Osteocyte (in vitro differentiated cells): Measurements from ENCODE around the gene CTPS2. TPM values are rescaled to one million over a fixed set of nuclear protein-coding genes. Genes with fewer than 3 reads are reported as not detected.

Experiments used
- DNase-seq: peaks from one replicate; pipeline ENCODE4 v3.0.0; 2021; ENCODE audit warnings: mixed read lengths; ENCODE audit not compliant: unreplicated experiment; ENCODE audit errors: extremely low spot score
- H3K27ac Mint-ChIP-seq: one replicate; pipeline ENCODE4 v1.8.0; 2021; ENCODE audit warnings: mild to moderate bottlenecking, mixed read lengths; ENCODE audit not compliant: unreplicated experiment
- H3K27me3 Mint-ChIP-seq: one replicate; pipeline ENCODE4 v1.8.0; 2021; ENCODE audit warnings: mixed read lengths; ENCODE audit not compliant: unreplicated experiment
- H3K36me3 Mint-ChIP-seq: one replicate; pipeline ENCODE4 v1.8.0; 2021; ENCODE audit warnings: mixed read lengths; ENCODE audit not compliant: unreplicated experiment
- H3K4me1 Mint-ChIP-seq: one replicate; pipeline ENCODE4 v1.8.0; 2021; ENCODE audit warnings: mixed read lengths; ENCODE audit not compliant: unreplicated experiment
- H3K4me3 Mint-ChIP-seq: one replicate; pipeline ENCODE4 v1.8.0; 2021; ENCODE audit warnings: mild to moderate bottlenecking, moderate library complexity, mixed read lengths; ENCODE audit not compliant: unreplicated experiment
- H3K9me3 Mint-ChIP-seq: one replicate; pipeline ENCODE4 v1.8.0; 2021; ENCODE audit warnings: mixed read lengths; ENCODE audit not compliant: unreplicated experiment
- CTCF ChIP-seq: fragments of 200-600 bp; sonication (generic); IDR thresholded peaks from 2 replicates; pipeline ENCODE4 v1.5.0; 2021; ENCODE audit warnings: antibody characterized with exemption, mild to moderate bottlenecking, moderate library complexity
- total RNA-seq: library from RNA; stranded (reverse); gene quantifications from 2 replicates; pipeline ENCODE4 v1.2.1, GENCODE V29; 2021

Gene CTPS2
- total RNA-seq, 1 donor from 2014 or later: 37.1 TPM

GRCh38 chrX:16649858-16650257 is 62.6 kb downstream of the CTPS2 start, which contains the start of gene S100G:
Gene S100G (plus strand): TSS chrX:16650158. CDS start chrX:16651007, 849 bp downstream.
- H3K4me1 Mint-ChIP-seq: peaks cover 39% of the 10 kb centered on the region
- no peaks in the 10 kb centered on the region for H3K9me3 Mint-ChIP-seq
- H3K27me3 Mint-ChIP-seq: no peaks in the 10 kb centered on the region
- no peak within 1 kb of the TSS for H3K4me3 Mint-ChIP-seq
- H3K27ac Mint-ChIP-seq: peak within 1 kb of the TSS; percentile 46
- DNase-seq: no peak
- TF ChIP-seq CTCF: no peak
- peaks cover 34% of the 10 kb centered on the region for H3K36me3 Mint-ChIP-seq

GRCh38 chrX:16646366-16647138 is 65.9 kb downstream of the CTPS2 start:
- Mint-ChIP-seq H3K9me3 (no peaks in the 10 kb centered on the region), H3K27me3 (no peaks in the 10 kb centered on the region), H3K27ac (no peak overlapping the region), H3K4me1 (peaks cover 36% of the 10 kb centered on the region), H3K4me3 (no peak overlapping the region), H3K36me3 (peaks cover 26% of the 10 kb centered on the region)
- no peak for DNase-seq
- TF ChIP-seq CTCF: no peak

GRCh38 chrX:16643176-16643575 is 69.3 kb downstream of the CTPS2 start:
- Mint-ChIP-seq H3K9me3 (peaks cover 4% of the 10 kb centered on the region), H3K4me1 (peaks cover 28% of the 10 kb centered on the region), H3K27ac (peak overlapping the region; percentile 53), H3K36me3 (peaks cover 30% of the 10 kb centered on the region), H3K27me3 (no peaks in the 10 kb centered on the region), H3K4me3 (no peak overlapping the region)
- no peak for DNase-seq
- TF ChIP-seq CTCF: no peak

GRCh38 chrX:16640823-16641222 is 71.6 kb downstream of the CTPS2 start:
- Mint-ChIP-seq H3K27ac (no peak overlapping the region), H3K9me3 (peaks cover 4% of the 10 kb centered on the region), H3K4me1 (peaks cover 24% of the 10 kb centered on the region), H3K4me3 (no peak overlapping the region), H3K27me3 (no peaks in the 10 kb centered on the region), H3K36me3 (peaks cover 29% of the 10 kb centered on the region)
- no peak for TF ChIP-seq CTCF
- no peak for DNase-seq

- no peak for TF ChIP-seq CTCF
- Mint-ChIP-seq H3K4me1 (peaks cover 29% of the 10 kb centered on the region), H3K27me3 (no peaks in the 10 kb centered on the region), H3K27ac (no peak overlapping the region), H3K36me3 (peaks cover 32% of the 10 kb centered on the region), H3K4me3 (no peak overlapping the region), H3K9me3 (peaks cover 4% of the 10 kb centered on the region)
- no peak for DNase-seq
These were observed 72.5 kb downstream of the CTPS2 start for GRCh38 chrX:16639966-16640365.
